GM18868 (cell line): ENCODE data around the gene LAD1.

ENCODE experiments used
- ATAC-seq: cut with Tn5 transposase; IDR thresholded peaks from one replicate; pipeline ENCODE4 v1.9.1; 2021; ENCODE audit warnings: mild to moderate bottlenecking, moderate library complexity; ENCODE audit not compliant: unreplicated experiment

LAD1 gene

DNA sequence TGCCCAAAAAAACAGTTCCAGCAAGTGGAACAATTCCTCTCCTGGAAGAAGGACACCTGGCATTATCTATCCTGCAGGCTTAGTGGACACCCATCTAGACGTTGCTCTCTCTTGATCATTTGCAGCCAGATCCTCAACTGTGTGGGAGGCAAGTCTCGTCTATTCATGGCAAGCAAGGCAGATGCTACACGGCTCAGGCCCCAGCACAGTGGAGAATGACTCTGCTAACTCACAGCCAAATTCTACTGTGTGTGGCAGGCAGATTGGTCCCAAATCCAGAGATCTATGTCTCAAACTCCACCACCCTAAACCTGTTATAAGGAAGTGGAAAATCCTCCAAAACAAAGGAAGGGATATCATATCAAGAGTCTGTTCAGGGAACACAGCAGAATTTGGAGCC, 28.6 kb downstream of the LAD1 start:
- no peak for ATAC-seq

- ATAC-seq, result no peak
These were observed 29.9 kb downstream of the LAD1 start for GRCh38 chr1:201369209-201369608.

DNA sequence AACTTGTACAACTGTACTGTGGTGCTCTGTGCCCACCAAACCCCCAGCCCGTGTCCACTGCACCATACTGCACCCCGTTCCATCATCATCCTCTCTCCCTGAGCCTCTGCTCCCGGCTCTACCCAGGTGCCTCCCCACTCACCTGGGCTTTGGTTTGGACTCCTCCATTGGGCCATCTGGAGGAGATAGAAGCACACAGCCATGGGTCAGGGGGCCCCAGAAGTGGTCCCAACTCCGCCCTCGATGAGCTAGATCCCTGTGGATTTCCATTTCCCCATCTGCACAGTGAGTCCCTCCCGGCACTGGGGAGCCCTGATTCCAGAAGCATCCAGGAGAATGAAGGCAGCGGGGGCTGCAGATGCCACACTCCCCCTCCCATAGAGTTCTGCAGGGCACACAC, 32.4 kb downstream of the LAD1 start:
- ATAC-seq, result no peak

DNA sequence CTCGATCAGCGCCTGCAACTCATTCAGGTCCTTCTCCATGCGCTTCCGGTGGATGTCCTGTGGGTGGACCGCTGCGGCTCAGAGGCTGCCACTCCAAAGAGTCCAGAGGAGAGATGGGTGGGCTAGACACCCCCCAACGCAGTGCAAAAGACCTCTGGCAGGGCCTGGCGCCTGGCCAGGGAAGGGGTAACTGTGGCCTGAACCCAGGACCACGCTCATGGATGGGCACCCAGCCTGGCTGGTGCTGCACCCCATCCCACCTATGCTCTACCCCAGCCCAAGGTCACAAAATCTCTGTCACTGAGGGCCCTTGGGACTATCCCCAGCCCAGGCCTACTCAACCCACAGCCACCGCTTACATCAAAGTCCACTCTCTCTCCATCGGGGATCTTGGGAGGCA, 33.9 kb downstream of the LAD1 start:
- ATAC-seq, result no peak

- ATAC-seq, result no peak
These were observed 34.4 kb downstream of the LAD1 start for GRCh38 chr1:201364808-201365105.

GRCh38 chr1:201363467-201363866, 35.7 kb downstream of the LAD1 start:
- ATAC-seq, result no peak

- no peak for ATAC-seq
These were observed 36.2 kb downstream of the LAD1 start for GRCh38 chr1:201362906-201363305.

- no peak for ATAC-seq
These were observed 37.2 kb downstream of the LAD1 start for GRCh38 chr1:201361652-201362504.

GRCh38 chr1:201360901-201361651, 38.0 kb downstream of the LAD1 start:
- no peak for ATAC-seq

DNA sequence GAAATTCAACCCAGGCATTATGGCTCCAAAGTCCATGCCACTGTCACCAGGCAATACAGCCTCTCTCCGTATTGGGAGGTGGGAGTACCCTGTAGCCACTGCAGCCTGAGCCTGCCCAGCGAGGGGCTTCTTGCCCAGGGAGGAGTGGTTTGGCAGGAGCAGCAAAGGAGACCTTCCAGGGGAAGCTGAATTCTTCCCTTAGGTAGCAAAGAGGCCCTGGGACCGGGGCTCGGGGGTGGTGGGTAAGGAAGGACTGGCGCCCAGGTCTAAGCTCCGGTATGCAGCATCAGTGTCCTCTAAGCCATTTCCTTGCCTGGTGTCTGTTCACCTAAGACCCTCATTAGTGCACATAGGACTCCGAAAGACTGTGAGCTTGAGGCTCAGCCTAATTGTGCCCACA, 38.6 kb downstream of the LAD1 start:
- ATAC-seq, result no peak

GRCh38 chr1:201359873-201360210, 39.3 kb downstream of the LAD1 start:
- ATAC-seq, result no peak

DNA sequence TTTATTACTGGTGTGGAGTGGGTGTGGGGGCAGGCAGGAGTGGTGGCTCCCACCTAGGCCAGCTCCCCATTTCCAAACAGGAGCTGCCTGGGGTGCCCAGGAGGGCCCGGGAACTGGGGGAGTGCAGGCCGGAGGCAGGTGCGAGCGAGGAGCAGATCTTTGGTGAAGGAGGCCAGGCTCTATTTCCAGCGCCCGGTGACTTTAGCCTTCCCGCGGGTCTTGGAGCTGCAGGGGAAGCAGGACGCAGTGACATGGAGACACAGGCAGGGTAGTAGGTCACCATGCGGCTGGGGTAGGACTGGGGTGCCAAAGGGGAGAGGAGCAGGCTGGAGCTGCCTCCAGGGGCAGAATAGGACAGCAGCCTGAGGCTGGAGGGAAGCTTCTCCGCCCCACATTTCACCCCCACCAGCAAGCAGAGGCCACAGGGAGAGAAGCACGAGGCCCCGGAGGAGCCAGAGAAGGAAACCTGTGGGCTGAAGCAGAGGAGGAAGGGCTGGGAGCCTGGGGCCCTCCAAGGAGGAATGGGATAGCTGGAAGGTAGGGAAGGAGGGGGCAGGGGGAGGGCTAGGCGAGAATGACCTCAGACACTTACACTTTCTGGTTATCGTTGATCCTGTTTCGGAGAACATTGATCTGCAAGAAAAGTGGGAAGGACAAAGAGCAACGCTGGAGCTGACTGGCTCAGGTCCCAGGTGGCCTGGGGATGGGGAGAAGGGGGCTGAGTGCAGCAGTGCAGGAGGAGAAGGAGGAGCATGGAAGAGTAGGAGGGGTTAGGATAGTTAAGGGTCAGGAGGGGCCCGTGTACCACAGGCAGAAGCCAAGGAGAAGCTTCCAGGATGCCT, 39.9 kb downstream of the LAD1 start:
- no peak for ATAC-seq

- no peak for ATAC-seq
These were observed 40.5 kb downstream of the LAD1 start for GRCh38 chr1:201358596-201358995.

- no peak for ATAC-seq
These were observed 41.3 kb downstream of the LAD1 start for GRCh38 chr1:201357636-201358348.

- ATAC-seq, result no peak
These were observed 41.9 kb downstream of the LAD1 start for GRCh38 chr1:201357211-201357610.

GRCh38 chr1:201356701-201357100, 42.4 kb downstream of the LAD1 start:
- no peak for ATAC-seq

- no peak for ATAC-seq
These were observed 42.9 kb downstream of the LAD1 start for GRCh38 chr1:201356236-201356635.

DNA sequence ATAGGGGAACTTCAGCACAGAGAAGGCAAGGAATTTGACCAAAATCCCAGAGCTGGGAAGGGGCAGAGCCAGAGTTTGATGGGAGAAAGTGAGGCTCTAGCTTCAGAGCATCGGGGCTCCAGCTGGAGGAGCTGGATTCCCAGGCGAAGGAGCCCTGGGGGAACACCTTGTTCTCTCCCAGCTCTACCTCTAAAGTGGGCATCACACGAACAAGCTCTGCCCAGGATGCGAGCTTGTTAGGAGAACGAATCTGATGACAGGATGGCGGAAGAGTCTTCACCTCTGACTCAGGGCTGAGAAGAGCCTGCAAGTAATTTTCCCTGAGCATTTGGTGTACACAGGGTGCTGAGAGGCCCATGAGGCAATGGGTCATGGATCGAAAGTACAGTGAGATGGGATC, 43.7 kb downstream of the LAD1 start:
- no peak for ATAC-seq

DNA sequence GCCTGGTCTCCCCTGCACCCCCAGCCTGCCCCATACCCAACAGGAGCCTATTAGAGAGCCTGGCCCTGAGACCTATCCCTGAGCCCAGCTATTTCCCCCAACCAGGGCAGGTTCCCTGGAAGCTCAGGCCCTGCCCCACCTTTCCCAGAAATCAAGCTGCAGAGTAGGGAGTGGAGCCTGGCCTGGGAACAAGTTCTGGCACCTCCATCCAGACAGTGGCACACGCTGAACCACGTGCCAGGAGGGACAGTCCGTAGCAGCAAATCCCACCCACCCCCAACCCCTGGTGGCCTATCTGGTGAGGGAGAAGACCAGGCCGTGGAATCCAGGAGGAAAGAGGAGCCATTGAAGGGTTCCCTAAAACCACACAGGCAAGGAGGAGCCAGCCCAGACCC, 44.2 kb downstream of the LAD1 start:
- no peak for ATAC-seq

DNA sequence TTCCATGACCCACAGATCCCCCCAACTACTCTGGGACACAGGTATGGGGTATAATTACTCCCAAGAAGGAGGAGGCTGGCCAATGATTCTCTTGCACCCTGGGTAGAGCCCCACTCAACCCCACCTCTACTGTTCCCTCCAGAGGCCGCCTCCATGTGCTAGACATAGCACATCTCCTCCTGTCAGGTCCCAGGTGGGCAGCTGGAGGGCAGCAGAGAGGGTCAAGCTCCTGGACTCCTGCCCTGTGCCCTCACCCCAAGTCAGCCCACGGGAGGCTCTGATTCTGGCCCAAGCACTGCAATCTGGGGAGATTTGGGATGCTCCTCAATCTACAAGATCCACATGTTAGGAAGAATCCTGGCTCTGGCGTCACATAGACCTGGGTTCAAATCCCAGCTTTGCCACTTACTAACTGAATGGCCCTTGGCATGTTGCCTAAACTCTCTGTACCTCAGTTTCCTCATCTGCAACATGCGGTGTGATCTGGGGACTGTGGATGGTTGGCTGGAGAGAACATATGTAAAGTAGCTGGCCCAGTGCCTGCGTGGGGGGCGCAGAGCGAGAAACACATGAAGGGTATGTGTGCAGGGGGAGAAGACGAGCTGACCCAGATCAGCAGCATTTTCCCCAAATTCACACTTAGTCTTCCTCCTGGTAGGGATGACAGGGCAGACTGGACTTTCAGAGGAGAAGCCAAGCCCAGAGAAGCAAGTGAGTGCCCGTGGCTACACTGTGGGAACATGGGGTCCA, 44.8 kb downstream of the LAD1 start:
- ATAC-seq, result no peak
